ENCODE measurements around the gene HSPA6. TPM values are rescaled to one million over a fixed set of nuclear protein-coding genes. Genes with fewer than 3 reads are reported as not detected.

The HSPA6 gene
- total RNA-seq = 0.85 and 24.3 TPM in 2 replicates

DNA sequence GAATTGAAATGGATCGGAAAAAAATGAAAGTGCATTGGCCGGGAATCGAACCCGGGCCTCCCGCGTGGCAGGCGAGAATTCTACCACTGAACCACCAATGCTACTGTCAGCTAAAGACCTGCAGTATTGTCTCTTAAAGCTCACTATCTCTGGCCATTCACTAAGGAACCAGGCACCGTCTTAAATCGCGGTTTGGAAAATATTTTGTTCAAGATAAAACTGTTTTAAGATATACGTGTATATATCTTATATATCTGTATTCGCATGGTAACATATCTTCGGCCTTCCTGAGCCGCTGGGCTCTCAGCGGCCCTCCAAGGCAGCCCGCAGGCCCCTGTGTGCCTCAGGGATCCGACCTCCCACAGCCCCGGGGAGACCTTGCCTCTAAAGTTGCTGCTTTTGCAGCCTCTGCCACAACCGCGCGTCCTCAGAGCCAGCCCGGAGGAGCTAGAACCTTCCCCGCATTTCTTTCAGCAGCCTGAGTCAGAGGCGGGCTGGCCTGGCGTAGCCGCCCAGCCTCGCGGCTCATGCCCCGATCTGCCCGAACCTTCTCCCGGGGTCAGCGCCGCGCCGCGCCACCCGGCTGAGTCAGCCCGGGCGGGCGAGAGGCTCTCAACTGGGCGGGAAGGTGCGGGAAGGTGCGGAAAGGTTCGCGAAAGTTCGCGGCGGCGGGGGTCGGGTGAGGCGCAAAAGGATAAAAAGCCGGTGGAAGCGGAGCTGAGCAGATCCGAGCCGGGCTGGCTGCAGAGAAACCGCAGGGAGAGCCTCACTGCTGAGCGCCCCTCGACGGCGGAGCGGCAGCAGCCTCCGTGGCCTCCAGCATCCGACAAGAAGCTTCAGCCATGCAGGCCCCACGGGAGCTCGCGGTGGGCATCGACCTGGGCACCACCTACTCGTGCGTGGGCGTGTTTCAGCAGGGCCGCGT lies at the start of gene HSPA6:
Gene HSPA6, plus strand, starts transcription at position 724 of the 925 bp plus-strand sequence. Its CDS starts 119 bp downstream, at position 843.

GRCh38 chr1:161549652-161550051 lies 25.3 kb downstream of the HSPA6 start, which contains the start of gene FCGR3A:
Gene FCGR3A, minus strand, starts transcription at chr1:161549818. Its CDS starts 82 bp downstream, at chr1:161549736.

Other genes with a start within 250 kb of the HSPA6 start
- 0.21 and 0.24 TPM in 2 replicates for gene MPZ, start 214.6 kb upstream of the HSPA6 start, total RNA-seq
- gene SDHC, start 210.2 kb upstream of the HSPA6 start, total RNA-seq = 13.5 and 19.4 TPM in 2 replicates
- gene CFAP126, start 156.7 kb upstream of the HSPA6 start, total RNA-seq = not detected in 2 replicates
- gene FCGR2A, start 19.1 kb upstream of the HSPA6 start, total RNA-seq = 0.72 TPM in 1 of 2 replicates, not detected in the other
- gene FCGR3A, start 25.3 kb downstream of the HSPA6 start, total RNA-seq = not detected in 2 replicates
- gene FCGR3B, start 106.6 kb downstream of the HSPA6 start, total RNA-seq = 0.64 TPM in 1 of 2 replicates, not detected in the other
- under 0.01 TPM in 1 of 2 replicates, not detected in the other for gene FCGR2B, start 138.6 kb downstream of the HSPA6 start, total RNA-seq
- gene FCRLA, start 182.7 kb downstream of the HSPA6 start, total RNA-seq = 0.72 TPM in 1 of 2 replicates, not detected in the other
- 1.7 and 2.6 TPM in 2 replicates for gene FCRLB, start 197.0 kb downstream of the HSPA6 start, total RNA-seq
- gene DUSP12, start 225.2 kb downstream of the HSPA6 start, total RNA-seq = 34.0 and 45.6 TPM in 2 replicates
- gene ATF6, start 241.8 kb downstream of the HSPA6 start, total RNA-seq = 25.3 and 31.3 TPM in 2 replicates